GM19463 (cell line): ENCODE data around the gene ADRM1.

Experiments used
- ATAC-seq: cut with Tn5 transposase; IDR thresholded peaks from one replicate; pipeline ENCODE4 v1.9.1; 2021; ENCODE audit warnings: mild to moderate bottlenecking, moderate library complexity; ENCODE audit not compliant: unreplicated experiment

Gene ADRM1

DNA sequence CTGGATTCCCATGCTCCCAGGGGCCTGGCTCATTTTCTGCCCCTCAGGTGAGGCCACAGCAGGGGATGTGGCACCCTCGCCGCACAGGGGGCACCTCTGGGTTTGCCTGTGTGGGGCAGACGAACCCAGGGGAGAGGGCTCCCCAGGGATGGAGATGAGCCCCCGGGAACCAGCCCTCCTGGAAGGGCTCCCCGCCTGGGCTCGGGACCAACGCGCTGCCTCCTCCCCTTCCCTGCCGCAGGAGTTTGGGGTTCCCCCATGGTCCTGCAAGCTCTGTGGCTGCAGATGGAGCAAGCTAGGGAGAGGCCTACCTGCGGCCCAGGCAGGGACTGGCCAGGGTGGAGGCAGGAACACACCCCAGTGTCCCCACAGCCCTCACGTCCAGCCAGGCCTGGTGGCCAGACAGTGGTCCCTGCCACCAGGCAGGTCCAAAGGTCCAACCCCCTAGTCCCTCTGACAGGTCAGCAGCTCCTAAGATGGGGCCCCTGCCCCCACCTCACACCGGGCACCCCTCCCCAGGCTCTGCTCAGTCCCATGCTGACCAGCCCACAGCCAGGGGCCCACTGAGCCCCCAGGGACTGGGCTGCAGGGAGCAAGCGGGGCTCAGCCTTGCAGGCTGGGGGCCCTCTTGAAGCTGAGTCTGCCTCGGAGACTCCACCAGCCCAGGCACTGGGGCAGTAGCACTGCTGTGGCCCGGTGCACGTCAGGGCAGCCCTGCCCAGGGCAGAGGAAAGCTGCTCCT is 50.7 kb downstream of the ADRM1 start:
- ATAC-seq: no peak

DNA sequence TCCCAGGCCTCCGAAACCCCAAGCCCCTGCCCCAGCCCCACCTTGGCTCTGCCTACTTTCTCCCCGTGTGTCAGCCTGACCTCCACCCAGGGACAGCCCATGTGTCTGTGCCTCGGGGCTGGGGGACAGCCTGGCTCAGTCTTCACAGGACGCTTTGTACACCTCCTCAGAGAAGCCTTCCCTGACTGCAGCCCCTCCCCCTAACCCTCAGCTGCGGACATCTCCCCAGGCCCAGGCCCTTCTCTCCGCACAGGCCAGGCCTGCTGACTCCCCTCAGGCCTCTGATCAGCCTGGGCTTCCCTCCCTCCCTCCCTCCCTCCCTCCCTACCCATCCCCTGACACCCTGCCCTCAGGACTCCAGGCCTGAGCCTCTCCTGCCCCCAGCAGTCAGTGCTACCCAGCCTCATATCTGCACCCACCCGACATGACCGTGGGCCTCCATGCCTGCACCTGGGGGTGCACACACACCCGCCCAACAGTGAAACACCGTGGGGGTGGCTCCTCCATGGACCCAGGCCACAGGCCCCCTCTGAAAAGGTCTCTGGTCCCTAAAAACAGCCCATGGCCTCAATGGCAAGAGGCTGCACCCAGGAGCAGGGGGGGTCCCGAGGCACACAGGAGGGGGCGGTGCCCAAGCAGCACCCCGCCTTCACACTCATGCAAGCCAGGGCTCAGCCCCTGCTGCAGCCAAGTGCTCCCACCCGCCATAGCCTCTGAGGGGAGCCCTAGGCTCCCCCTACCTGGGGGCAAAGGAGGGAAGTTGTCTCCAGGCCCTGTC is 51.4 kb downstream of the ADRM1 start:
- no peak for ATAC-seq

DNA sequence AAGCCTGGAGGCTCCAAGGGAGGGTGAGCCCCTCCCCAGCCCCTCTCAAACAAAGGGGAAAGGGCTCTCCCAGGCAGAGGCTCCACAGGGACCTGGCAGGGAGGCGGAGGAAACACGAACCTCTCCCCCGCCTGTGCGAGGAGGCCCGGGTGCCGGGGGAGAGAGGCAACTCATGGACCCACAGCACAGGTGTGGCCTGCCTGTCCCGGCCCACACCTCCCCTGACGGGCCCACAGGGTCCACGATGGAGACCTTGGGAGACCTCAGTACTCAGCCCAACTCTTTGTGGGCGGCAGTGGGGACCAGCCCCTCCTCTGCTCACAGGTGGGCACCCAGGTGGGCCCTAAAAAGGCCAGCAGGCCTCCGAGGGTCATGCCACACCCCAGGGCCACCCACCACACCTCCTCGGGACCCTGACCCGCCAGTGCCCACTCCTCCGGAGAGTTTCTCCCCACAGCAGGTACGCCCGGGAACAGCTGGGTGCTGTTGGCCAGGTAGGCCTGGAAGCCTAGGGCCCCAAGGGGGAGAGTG is 52.1 kb downstream of the ADRM1 start:
- no peak for ATAC-seq

DNA sequence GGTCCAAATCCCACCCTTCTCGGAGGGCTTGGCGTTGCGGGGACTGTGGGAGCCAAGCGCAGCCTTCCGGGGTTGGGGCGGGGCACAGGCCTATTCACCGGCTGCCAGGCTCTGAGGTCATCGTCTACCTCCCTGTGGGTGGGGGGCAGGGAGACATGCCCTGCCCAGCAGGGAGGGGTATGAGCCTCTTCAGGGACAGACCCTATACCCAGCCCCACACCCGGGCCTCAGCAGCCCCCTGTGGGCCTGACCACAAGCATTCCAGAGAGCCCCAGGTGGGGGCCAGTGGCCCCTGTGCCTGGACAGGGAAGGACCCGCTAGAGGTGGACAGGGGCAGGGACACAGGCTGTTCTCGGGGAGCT is 52.7 kb downstream of the ADRM1 start:
- no peak for ATAC-seq

DNA sequence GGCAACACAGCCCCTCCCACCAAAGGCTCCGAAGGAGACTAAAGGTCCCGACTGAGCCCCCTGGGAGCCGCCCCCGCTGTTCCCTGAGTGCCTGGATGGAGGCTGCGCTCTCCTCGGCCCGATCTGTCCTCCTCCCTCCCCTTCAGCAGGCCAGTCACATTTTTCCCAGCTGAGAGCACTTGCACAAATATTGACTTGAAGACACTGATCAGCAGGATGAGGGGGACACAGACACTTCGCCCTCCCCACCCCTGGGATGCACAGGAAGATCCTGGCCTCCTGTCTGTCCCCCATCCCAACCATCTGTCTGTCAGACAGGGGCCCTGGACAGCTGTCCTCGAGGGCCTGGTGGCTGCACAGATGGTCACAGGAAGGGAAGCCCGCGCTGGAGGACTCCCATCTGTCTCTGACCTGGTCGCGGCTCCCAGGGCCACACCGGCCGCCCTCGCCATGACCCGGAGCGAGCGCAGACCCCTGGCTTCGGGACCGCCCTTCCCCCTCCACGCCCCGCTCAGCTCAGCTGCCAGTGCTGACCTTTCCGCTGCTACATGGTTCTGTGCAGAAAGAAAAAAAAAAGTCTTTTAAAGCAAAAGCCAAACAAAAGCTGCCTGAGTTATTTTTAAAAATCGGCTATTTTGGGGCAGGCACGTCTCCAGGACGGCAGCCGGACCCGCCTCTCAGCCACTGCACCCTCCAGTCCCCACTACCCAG is 53.2 kb downstream of the ADRM1 start:
- no peak for ATAC-seq

DNA sequence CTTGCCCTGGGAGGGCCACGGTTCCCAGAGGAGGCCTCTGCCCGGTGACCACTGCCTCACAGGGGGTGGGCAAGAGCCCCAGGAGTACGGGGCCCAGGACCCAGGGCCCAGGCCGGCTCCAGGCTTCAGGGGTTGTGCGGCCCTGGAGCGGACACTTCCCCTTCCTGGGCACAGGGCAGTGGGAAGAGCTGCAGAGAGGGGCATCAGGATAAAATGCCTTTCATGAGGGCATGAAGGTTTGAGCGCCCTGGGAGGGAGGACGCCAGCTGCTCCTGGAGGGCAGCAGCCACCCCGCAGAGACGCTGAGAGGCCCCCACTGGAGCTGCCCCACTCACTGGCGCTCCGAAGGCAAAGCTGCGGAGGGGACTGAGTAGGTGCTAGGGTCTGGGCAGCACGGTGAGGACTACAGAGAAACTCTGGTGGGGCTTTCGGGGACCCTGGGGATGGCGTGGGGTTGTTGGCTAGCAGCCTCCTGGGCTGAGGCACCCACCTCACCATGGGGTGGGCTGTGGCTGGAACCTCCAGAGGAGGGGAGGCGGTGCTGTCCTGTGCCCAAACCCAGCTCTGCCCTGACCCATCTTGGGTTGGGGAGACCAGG is 53.9 kb downstream of the ADRM1 start:
- no peak for ATAC-seq

DNA sequence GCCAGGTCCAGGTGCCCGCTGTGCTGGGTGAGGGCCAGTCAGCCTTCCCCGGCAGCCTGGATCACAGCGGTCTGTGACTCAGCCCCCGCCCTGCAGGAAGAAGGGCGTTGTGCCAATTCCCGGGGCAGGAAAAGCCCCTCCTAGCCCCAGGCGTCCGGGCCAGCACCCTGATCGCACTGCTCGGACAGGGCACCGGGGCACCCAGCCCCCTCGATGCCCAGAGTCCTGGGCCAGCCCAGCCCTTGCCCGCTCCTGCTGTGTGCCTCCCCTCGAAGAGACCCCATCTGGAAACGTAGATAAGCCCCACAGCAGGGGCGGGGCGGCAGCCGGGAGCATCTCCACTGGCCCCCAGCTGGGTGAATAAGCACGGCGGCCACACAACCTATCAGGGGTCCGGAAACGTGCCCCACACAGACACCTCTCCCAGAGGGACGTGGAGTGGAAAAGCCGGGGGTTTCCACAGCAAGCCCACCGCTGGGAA is 54.4 kb downstream of the ADRM1 start:
- ATAC-seq: no peak

DNA sequence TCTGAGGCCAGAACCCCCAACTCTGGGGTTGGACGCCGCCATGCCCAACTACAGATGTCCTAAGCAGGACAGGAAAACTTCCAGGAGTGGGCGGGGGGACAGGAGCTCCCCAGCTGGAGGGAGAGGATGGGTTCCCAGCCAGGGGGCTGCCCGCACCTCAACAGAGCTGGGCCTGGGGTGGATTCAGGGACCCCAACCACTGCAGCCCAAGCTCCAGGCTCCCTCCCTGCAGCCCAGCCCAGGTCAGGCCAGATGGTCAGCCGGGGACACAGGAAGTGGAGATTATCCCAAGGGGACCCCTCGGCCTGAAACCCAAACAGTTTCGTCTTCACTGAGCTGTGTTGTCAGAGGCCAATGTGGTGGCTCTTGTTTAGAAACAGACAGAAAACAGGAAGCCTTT is 54.9 kb downstream of the ADRM1 start:
- ATAC-seq: no peak
